A549 (cell line): Measurements from ENCODE around the gene RBM17.

ENCODE experiments used
- CHD2 ChIP-seq: fragments of 150-350 bp; IDR thresholded peaks from 2 replicates; pipeline ENCODE4 v1.6.1; 2014; ENCODE audit warnings: low read length; ENCODE audit not compliant: partially characterized antibody
- CTCF ChIP-seq: fragments of >200 bp; sonication (Bioruptor Twin); formaldehyde crosslinking; IDR thresholded peaks from 3 replicates; pipeline ENCODE4 v1.5.1; 2016
- RAD21 ChIP-seq, 2 experiments: fragments of >200 bp in 1 of 2; sonication (Bioruptor Twin) in 1 of 2; formaldehyde crosslinking in 1 of 2; IDR thresholded peaks in 1 of 2; conservative IDR thresholded peaks in 1 of 2; 2 replicates in 1 of 2; 3 replicates in 1 of 2; pipeline ENCODE4 v1.6.1; 2012 to 2018; ENCODE audit warnings: inconsistent platforms in 1 of 2

- TF ChIP-seq CTCF (no peak), CHD2 (no peak), RAD21 (conservative IDR thresholded peaks at IDR 0.05 in 1 of 2, IDR thresholded peaks at IDR 0.05 in 1 of 2) (no peak)
Observed at GRCh38 chr10:6128591-6129251, 39.9 kb downstream of the RBM17 start.
